NCI-H1436 treated with DMSO at 0.1 percent for 48 hours (cell line): ENCODE measurements around the gene TSPAN4.

Experiments
- DNase-seq: peaks from one replicate; lab custom pipeline; 2025; lab: John Stamatoyannopoulos, UW

The TSPAN4 gene

DNA sequence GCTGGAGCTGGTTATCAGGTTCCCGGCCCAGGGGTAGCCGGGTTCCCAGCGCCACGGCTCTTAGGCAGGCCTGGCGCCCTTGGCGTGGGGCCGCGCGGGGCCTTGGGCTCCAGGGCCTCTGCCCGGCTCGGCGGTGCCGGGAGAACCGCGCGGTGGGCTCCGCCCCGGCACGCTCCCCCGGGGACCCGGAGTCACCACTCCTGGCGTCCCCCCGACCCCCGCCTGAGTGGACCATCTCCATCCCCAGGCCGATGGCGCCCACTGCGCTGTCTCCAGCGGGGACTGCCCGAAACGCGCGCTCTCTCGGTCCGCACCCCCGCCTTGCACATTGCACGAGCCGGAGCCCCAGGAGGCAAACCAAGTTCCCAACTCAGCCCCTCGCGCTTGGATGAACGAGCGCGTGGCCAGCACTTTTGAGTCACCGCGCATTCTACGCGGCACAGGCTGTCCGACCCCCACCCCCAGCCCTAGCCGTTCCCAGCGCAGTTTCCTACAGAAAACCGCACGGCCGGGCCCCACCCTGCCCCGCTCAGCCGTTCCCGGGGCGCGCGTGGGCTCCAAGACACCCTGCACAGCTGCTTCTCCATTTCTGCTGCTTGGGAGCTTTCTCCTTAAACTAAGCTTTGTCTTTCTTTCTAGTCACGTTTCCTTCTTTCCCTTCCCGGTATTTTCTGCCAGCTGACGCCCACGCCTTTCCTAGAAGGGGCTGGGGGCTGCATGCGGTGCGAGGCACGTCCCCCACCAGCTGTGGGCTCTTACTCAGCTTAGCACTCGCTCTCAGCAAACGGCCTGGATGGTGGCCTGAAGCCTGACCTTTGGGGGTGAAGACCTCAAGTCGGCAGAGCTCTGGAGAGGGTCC, 68.6 kb downstream of the TSPAN4 start:
- no peak for DNase-seq

DNA sequence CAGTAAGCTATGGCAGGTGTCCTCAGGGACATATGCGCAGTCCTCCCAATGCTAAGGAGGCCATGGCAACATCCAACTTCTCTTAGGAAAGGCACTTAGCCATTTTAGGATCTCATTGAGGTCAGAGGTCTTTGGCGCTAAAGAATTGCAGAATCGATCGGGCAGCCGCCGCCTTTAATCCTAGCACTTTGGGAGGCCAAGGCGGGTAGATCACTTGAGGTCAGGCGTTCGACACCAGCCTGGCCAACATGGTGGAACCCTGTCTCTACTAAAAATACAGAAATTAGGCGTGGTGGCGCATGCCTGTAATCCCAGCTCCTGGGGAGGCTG, 69.2 kb downstream of the TSPAN4 start:
- no peak for DNase-seq

- no peak for DNase-seq
These were observed 69.6 kb downstream of the TSPAN4 start for GRCh38 chr11:912266-912665.

DNA sequence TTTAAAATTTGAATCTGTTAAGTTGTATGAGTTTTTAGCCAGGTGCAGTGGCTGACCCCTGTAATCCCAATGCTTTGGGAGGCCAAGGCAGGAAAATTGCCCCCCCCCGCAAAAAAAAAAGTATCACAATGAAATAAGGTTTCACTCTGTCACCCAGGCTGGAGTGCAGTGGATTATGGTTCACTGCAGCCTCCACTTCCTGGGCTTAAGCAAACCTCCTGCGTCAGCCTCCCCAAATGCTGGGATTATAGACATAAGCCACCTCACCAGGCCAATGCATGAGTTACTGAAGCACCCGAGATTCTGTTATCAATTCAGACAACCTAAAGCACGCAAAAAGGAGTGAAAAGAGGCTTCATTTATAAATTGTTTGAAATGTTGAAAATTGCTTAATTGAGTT, 70.4 kb downstream of the TSPAN4 start:
- DNase-seq = no peak

DNA sequence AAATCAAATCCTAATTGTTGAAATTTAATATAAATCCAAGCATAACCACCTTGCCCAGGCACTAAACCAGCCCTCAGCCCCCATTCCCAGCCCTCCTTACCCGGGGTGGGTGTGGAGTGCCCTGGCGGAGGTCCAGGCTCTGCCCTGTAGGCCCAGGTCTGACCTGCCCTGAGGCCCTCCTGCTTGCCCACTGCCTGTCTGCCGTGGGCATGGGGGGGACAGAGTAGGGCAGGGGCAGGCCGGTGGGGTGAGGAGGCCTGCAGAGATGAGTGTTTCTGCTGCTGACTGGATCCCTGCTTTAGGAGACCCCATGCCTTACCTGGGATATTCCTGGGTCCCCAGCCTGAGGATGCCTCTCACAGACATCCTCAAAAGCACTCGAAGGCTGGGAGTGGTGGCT, 71.6 kb downstream of the TSPAN4 start:
- DNase-seq = no peak

DNA sequence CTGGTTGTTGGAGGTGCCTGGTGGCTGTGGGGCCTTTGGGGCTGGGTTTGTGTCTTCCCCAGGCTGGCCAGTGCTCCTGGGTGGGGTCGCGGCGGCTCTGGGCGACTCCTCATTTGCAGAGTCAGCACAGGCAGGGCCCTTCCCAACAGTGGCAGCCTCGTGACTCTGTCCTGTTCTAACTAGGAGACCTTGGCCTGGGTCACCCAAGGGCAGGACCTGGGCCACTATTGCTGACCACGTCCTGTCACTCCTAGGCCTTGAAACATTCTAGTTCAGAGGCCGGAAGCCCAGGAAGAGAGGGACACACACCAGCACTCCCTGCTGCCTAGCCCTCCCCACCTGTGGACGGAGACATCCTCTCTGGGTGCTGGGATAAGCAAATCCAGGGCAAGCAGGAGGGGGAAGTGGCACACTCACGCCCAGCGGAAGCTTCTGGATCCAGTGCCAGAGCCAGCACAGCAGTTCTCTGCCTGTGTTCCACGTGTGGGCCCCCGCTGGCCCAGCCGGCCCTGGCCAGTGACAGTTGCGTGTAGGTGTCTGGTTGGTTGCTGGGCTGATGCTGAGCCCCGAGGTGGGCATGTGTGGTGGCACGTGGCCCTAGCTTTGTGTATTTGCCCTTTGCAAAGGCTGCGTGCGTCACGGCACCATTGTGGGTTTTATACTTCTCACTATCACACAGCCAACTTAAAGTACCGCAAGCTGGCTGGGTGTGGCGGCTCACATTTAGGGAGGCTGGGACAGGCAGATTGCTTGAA, 72.3 kb downstream of the TSPAN4 start:
- DNase-seq = no peak
